ENCODE results near the gene ZC3HAV1L. TPM values are rescaled to one million over a fixed set of nuclear protein-coding genes. Genes with fewer than 3 reads are reported as not detected.
A peak's percentile ranks its signal among the peaks of the same experiment; 100 is the strongest.
"Not testable (repeated sequence)": the region's sequence is repeated elsewhere in the genome, so short reads cannot be mapped to it uniquely, and the experiment has no call there.

The ZC3HAV1L gene, protein sequence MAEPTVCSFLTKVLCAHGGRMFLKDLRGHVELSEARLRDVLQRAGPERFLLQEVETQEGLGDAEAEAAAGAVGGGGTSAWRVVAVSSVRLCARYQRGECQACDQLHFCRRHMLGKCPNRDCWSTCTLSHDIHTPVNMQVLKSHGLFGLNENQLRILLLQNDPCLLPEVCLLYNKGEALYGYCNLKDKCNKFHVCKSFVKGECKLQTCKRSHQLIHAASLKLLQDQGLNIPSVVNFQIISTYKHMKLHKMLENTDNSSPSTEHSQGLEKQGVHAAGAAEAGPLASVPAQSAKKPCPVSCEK
- total RNA-seq (2014; rRNA removed; shearing (Covaris generic)): 11.6 and 13.1 TPM in 2 replicates

DNA sequence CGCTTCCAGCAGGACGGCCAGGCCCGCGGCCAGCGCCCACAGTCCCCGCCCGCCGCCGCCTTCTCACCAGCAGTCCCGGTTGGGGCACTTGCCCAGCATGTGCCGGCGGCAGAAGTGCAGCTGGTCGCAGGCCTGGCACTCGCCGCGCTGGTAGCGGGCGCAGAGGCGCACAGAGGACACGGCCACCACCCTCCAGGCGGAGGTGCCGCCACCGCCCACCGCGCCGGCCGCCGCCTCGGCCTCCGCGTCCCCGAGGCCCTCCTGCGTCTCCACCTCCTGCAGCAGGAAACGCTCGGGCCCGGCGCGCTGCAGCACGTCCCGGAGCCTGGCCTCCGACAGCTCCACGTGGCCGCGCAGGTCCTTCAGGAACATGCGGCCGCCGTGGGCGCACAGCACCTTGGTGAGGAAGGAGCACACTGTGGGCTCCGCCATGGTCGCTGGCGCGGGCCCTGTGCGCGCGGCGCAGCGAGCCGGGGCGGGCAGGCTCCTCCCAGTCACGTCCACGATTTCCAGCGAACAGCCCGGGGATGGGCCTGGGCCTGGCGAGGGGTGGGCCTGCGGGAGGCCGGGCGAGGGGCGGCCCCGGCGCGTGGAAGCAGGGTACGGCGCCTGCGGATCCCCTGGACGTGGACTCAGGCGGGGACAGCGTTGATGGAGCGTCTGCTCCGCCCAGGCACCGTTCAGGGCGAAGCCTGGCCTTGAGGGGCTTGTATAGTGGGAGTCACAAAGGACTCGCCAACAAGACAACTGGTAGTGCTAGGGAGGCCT lies at the start of gene ZC3HAV1L:
Gene ZC3HAV1L, minus strand, starts transcription at position 457 of the 768 bp plus-strand sequence. Its CDS starts 25 bp downstream, at position 432.
- DNase-seq (ENCODE audit: low spot score): peak; percentile 60

DNA sequence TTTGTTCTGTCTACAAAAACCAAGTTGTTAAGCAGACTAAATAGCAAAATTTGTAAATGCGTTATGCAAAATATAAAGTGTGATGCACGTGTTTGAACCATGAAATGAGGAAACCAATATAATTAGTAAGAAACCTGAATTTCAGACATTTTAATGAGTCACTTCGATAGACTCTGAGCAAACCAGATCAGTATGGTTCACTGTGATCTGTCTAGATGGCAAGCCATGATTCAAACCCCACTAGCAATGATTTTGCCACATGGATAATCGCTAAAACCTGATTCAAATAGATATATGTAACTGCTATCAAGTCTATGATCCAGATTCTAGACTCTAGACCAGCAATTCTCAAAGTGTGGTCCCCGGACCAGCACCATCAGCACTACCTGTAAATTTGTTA lies 48.9 kb upstream of the ZC3HAV1L start:
- no peak for DNase-seq (ENCODE audit: low spot score)

DNA sequence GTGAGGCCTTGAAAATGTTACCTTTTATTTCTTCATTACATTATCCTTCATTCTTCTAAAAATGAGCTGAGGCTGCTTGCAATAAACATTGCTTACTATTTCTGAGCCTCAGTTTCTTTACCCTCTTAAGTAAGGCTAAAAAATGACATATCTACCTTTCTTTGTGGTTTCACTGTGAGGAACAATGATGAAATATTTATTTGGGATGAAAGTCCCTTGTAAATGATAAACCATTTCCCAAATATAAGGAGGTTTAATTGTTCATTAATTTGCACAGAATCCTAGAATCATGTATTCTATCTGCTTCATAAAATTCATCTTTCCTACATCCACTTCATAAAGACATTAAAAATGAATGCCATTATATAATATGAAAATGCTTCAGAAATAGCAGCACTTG lies 45.7 kb upstream of the ZC3HAV1L start:
- no peak for DNase-seq (ENCODE audit: low spot score)

DNA sequence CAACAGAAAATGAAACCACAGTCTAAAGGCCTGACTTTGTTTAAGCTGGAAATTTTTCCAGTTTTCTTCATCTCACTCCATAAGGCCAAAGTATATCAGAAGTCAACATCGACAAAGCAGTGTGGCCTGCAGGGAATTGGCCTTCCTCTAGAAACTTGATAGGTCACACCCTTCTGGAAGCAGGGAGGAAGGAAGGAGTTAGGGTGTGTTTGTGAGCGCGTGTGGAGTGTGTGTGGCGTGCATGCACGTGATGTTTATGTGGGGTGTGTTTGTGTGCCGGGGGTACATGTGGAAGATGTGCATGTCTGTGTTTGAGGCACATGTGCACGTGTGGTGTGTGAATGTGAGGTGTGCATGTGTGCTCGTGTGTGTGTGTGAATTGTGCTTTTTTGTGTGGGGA lies 45.1 kb upstream of the ZC3HAV1L start:
- DNase-seq (ENCODE audit: low spot score): no peak

DNA sequence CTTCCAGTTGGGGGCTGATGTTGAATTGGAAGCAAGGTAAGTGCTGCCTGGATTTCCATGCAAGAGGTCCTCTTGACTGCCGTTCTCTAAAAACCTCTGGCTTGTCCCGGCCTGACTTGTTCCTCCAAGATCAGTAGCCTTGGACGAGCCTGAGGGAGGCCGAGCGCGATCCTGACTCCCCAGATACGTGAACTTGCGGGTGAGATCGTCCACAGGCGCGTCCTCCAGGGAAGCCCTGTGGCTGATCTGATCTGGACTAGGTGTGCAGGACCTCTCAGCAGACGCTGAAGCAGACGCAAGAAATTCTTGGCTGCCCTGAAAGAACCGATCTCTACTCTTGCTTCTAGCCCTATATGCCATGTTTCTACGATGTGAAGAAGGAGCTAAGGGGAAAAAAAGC lies 44.0 kb upstream of the ZC3HAV1L start:
- DNase-seq (ENCODE audit: low spot score): no peak

DNA sequence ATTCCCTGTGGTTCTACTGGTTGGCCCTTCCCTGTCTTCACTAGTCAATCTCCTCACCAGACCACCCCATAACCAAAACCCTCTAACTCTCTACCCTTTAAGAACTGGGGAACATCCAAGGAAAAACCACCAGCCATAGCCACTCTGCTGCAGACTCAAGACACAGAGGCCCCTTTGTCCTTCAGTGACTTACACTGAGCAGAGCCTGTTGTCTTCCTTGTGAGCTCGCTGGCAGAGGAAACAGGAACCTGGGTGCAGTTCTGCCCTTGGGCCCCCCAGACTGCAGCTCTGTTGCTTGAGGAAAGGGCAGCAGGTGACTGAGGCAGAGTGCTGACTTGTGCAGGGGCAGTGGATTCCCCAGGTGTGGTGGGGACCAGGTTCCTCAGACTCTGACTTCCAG lies 43.1 kb upstream of the ZC3HAV1L start:
- DNase-seq (ENCODE audit: low spot score): no peak

DNA sequence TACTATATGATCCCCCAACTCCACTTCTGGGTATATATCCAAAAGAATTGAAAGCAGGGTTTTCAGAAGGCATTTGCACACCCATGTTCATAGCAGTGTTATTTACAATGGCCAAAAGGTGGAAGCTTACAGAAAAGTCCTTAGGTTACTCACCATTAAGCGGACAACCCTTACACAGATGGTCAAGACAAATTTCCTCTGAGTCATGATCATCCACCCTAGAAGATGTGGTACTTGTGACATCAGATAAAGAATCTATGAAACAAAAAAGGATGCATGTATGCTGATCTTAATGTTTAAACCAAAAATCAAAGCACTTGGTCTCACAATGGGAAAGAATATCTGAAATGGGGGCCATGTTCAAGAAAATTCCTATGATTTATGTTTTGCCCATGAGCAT lies 42.6 kb upstream of the ZC3HAV1L start:
- DNase-seq (ENCODE audit: low spot score): no peak

DNA sequence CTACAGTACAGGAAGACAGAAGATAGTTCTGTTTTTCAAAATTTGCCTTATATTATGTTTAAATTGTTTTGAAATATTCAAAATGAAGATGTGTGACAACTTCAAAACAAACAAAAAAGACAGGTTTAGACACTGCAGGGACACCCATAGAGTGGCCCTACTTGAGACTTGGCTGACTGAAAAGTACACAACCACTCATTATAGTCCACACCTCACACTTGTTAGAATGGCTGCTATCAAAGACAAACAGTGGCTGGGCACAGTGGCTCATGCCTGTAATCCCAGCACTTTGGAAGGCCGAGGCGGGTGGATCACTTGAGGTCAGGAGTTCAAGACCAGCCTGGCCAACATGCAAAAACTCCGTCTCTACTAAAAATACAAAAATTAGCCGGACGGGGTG lies 41.9 kb upstream of the ZC3HAV1L start:
- not testable (repeated sequence) for DNase-seq (ENCODE audit: low spot score)

DNA sequence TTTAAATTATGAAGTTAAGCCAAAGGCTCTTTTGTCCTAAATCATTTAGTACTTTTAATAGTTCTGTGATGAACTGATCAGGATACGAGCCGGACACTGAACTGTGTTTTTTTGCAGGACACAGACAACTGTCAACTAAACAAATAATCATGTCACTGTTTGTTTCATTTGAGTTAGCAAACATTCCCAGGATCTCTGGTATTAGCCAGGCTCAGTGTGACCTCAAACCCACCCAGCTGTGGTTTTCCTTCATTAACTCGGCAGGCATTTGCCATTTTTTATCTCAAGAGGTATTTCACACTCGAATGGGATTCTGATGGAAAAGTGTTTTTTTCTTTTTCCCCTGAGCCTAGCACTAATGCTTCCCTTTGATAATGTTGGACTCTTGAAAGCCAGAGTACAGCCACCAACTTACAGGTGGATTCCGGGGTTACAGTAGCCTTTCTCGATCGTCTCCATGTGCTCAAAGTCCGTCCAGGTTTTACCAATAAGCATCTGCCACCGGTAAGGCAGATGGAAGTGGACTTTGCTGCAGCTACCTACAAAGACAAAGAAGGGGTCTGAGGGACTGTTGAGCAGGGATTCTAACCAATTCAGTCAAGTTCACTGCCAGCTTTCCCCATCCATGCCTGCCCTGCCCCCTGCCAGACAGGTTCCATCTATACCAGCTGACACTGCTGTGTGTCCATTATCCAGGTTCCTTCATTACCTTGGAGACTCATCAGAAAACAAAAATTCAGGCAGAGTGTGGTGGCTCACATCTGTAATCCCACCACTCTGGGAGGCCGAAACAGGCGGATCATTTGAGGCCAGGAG lies 40.2 kb upstream of the ZC3HAV1L start:
- DNase-seq (ENCODE audit: low spot score): no peak

DNA sequence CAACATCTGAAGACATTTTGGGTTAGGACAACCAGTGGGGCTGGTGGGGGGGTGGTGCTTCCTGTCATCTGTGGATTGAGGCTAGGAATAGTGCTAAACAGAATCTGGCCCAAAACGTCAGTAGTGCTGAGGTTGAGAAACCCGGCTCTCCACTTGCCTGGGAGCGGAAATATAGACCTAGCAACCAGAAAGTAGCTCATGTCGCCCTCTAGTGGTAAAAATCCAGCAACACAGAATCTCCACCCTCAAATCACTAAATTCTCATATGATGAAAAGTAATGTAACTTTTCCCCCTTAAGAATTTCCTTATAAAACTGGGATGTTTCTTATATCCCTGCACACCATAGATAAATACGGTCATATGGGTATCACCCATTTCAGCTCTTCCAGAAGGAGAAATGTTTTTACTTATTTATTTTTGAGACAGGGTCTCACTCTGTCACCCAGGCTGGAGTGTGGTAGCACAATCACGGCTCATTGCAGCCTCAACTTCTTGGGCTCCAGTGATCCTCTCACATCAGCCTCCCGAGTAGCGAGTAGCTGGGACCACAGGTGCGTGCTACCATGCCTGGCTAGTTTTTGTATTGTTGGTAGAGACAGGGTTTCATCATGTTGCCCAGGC lies 39.3 kb upstream of the ZC3HAV1L start:
- peak; percentile 89 for DNase-seq (ENCODE audit: low spot score)

DNA sequence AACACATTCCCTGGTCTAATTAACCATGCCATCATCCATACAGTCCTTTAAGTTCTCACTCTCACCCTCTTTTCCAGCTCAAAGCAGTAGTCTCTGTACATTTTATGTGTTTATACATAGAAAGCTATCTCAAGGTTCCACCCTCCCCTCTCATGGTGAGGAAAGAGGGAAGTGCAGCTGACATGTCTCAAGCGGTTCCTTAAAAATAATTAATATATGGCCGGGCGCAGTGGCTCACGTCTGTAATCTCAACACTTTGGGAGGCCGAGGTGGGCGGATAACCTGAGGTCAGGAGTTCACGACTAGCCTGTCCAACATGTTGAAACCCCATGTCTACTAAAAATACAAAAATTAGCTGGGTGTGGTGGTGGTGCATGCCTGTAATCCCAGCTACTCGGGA lies 37.0 kb upstream of the ZC3HAV1L start:
- no peak for DNase-seq (ENCODE audit: low spot score)

DNA sequence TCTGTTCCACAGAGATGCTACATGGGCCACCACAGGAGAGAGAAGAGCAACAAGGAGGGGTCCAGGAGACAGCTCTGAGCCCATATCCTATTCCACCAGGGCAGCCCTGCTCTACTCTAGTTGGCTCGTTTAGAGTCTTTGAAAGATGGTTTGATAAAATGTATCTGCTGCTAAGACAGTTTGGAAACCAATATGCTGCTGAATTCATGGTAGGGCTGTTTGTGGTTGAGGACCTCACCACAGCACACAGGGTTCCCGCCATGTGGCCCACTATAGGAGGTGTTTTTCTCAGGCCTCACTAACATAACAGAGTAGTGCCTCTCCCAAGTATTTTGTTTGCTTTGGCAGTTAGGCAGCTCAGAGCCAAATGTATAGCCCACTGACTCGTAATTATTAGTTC lies 35.8 kb upstream of the ZC3HAV1L start:
- no peak for DNase-seq (ENCODE audit: low spot score)

DNA sequence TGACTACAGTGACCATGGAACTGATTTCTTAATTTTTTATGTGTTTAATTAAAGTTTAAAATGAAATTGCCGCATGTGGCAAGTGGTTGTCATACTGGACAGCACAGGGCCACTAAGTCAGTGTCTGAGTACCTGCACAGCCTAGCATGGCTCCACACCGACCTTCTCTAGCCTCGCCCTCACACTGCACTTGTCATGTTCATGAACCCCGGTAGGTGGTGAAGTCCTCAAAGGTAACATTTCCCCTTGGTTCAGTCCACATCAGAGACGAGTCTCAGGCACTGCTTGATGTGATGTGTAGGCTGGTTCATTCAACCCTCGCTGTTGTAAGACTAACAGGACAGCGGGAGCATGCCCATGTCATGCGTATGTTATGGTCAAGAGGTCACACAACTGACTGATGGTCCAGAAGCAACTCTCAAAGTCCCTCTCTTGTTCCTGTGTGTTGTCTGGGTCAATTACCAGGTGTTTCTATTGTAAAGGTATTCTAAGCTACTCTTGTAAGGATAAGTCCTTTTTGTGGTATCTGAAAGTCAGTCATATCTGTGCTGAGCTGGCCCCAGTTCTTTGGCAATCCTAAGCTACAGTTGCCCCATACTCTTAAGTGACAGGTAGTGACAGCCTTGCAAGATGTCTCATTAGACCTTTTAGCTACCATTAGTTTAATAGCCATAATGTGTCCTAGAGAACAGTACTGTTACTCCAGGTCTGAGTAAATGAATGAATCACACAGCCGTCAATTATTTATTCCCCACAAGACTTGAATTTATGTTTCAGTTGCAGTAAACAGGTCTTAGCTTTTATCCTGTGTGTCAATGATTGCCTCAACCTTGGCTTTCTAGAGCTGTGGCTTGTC lies 32.9 kb upstream of the ZC3HAV1L start:
- no peak for DNase-seq (ENCODE audit: low spot score)

DNA sequence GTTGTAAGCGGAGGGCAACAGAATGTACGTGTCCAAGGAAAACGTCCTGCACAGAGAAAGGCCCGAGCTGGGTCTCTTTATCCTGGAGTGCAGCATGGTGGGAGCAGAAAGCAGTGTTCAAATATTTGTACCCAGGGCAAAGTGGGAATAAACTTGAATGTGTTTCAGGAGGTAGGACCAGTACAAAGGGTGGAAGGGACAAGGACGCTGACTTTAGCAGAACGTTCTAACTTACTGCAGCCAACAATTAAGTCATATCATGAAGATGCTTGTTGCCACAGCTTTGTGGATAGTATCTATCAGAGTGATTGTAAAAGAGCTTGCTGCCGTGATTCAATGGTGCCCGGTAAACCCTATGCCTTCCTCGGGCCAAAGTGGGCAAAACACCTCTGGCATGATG lies 30.5 kb upstream of the ZC3HAV1L start:
- no peak for DNase-seq (ENCODE audit: low spot score)

DNA sequence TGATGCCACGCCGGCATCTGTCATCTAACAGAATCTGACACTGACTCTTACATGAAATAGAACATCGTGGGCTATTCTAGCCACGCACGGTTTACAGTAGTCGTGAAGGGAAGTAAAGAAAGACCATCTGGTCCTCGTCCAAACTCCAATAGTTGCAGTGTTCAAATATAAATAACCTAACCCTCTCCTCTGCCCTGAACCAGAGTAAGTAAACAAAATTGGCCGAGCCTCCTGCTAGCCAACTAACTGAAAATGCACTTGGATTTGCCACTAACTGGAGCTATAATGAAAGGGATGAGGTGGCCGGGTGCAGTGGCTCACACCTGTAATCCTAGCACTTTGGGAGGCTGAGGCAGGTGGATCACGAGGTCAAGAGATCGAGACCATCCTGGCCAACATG lies 29.5 kb upstream of the ZC3HAV1L start:
- DNase-seq (ENCODE audit: low spot score): no peak

DNA sequence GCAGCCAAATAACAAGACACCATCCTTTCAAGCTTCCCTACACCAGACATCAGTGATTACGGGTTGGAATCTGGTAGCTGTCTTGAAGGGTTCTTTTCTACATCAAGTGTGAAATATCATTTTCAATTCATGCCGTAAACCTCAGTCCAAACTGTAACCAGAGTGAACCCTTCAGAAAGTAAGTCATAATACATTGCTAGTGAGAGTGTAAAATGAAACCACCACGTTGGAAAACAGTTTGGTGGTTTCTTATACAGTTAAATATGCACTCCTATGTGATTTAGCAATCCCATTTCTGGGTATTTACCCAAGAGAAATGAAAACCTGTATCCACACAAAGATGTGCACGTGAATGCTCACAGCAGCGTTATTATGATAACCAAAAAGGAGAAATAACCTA lies 25.6 kb upstream of the ZC3HAV1L start:
- no peak for DNase-seq (ENCODE audit: low spot score)

DNA sequence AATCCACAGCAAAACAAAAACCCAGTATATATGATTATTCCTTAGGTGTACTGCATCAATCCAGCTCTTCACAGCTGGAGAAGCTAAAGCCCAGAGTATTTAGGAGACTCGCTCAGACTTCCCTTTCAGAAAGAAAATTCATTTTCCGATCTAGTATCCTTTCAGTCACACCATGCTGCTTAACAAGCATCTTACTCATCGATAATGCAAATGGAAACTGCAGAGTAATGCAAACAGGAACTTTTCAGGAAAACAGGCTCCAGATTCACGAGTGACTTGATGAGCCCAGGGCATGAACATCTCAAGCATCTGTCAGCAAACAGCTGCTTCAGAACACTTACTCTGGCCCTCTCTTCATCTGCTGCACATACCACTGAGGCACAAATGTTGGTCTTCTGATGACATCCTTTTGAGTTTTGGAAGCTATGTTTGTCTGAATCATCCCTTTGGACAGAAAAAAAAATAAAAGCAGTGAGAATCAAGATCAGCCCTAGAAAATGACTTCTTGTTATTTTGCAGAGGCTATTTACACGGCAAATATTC lies 24.9 kb upstream of the ZC3HAV1L start:
- no peak for DNase-seq (ENCODE audit: low spot score)

DNA sequence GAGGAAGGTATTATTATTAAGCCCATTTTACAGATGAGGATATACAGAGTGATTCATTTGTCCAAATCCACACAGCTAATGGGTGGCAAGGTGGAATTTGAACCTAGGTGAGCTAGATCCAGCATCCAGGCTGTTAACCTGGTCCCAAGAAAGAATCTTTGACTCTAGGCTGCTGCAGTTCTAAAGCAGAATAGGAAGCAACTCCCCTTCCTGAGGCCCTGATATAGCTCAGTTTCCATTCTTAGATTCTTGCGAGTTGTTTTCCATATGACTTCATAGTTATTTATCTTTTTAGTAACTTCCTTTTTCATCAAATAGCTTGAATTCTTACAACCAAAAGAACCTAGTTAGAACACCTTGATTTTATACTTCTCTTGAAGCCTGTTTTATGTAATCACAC lies 24.1 kb upstream of the ZC3HAV1L start:
- no peak for DNase-seq (ENCODE audit: low spot score)

DNA sequence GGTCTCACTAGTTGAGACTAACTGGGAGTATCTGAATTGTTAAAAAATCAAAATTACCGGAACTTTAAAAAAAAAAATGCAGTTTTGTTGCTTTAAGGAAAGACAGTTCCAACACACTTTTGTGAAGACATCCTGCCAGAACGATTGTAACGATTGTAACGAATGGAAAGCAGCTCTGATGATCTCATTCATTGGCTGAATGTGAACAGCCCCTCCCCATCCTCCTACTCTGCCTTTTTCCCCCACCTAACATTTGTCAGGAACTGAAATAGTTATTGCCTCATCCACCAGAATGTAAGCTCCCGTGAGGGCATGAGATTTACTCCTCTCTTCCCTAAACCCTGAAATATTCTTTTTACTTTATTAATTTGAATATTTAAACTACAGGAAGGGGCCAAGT lies 23.1 kb upstream of the ZC3HAV1L start:
- DNase-seq (ENCODE audit: low spot score): no peak

DNA sequence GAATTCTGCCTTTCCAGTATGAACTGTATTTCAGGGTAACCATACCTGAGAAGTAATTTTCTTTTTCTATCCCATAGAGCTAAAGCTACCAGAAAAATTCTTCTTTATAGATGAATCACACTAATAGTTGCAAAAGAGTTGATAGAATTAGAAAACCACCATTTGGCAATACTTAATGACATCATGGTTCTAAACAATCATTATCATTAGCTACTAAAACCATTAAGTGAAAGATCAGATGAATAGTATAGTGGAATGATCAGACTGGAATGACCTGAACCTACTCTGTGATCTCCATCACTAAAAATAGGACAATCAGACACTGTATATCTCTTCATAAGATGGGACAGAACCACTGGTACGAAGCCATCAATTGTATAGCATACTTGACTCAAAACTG lies 19.8 kb upstream of the ZC3HAV1L start:
- no peak for DNase-seq (ENCODE audit: low spot score)

DNA sequence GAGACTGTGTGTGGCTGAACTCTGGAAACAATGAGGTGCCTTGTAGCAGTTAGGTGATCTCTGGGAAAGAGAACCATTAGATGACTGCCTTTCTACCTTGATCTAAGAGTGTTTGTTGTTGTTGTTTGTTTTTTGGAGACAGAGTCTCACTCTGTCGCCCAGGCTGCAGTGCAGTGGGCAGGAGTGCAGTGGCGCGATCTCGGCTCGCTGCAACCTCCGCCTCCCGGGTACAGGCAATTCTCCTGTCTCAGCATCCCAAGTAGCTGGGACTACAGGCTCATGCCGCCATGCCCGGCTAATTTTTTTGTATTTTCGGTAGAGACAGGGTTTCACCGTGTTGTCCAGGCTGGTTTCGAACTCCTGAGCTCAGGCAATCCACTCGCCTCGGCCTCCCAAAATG lies 18.8 kb upstream of the ZC3HAV1L start:
- not testable (repeated sequence) for DNase-seq (ENCODE audit: low spot score)

All from HT-29 (cell line).